H1 (cell line): ENCODE data around the gene BEST2. TPM values are rescaled to one million over a fixed set of nuclear protein-coding genes. Genes with fewer than 3 reads are reported as not detected.

Source experiments
- CHD1 ChIP-seq: IDR thresholded peaks from 2 replicates; pipeline ENCODE4 v1.6.1; 2012; ENCODE audit warnings: low read depth, low read length, improper control_type of control experiment
- CHD7 ChIP-seq: fragments of 300-600 bp; sonication (generic); IDR thresholded peaks from 2 replicates; pipeline ENCODE4 v1.7.1; 2012; ENCODE audit warnings: low read length, moderate library complexity, mild to moderate bottlenecking, inconsistent platforms; ENCODE audit not compliant: insufficient replicate concordance
- E2F6 ChIP-seq: IDR thresholded peaks from 2 replicates; pipeline ENCODE4 v1.6.1; 2012; ENCODE audit warnings: inconsistent platforms
- EP300 ChIP-seq, 2 experiments: IDR thresholded peaks; 1 replicate in 1 of 2; 2 replicates in 1 of 2; pipeline ENCODE4 v1.6.1; 2011 to 2012; ENCODE audit warnings: low read depth in 2 of 2, low read length in 2 of 2, mild to moderate bottlenecking in 2 of 2, borderline replicate concordance in 1 of 2, inconsistent platforms in 1 of 2, moderate library complexity in 1 of 2
- HDAC6 ChIP-seq: IDR thresholded peaks from one replicate; pipeline ENCODE4 v1.7.1; 2012; ENCODE audit warnings: low read depth, mild to moderate bottlenecking, inconsistent platforms, low read length, moderate library complexity
- JUN ChIP-seq: IDR thresholded peaks from 2 replicates; pipeline ENCODE4 v1.6.1; 2011; ENCODE audit warnings: low read depth, mild to moderate bottlenecking, improper control_type of control experiment, low read length
- KDM1A ChIP-seq: fragments of 200-600, 300-600 bp; sonication (generic); IDR thresholded peaks from 2 replicates; pipeline ENCODE4 v1.7.1; 2016; ENCODE audit warnings: mild to moderate bottlenecking, low read length, borderline replicate concordance
- KDM5A ChIP-seq: fragments of 200-600 bp; IDR thresholded peaks from 2 replicates; pipeline ENCODE4 v1.7.1; 2012; ENCODE audit warnings: mild to moderate bottlenecking, low read length, inconsistent platforms, mixed read lengths
- SIX5 ChIP-seq: IDR thresholded peaks from 2 replicates; pipeline ENCODE4 v1.6.1; 2011; ENCODE audit warnings: mild to moderate bottlenecking, low read depth, low read length
- SUZ12 ChIP-seq: fragments of 200-600 bp; sonication (generic); IDR thresholded peaks from 2 replicates; pipeline ENCODE4 v1.6.1; 2012; ENCODE audit warnings: mild to moderate bottlenecking, inconsistent platforms, low read length, moderate library complexity, mixed read lengths
- polyA plus RNA-seq, 7 experiments: library from polyadenylated mRNA; depleted of rRNA in 3 of 7; stranded (reverse) in 5 of 7; unstranded in 2 of 7; fragments of >200 nt in 5 of 7; fragments of 200-250 nt in 2 of 7; gene quantifications; 1 replicate in 5 of 7; 2 replicates in 1 of 7; 4 replicates in 1 of 7; pipeline versions ENCODE4 v1.2.1 to v1.2.3, GENCODE V29; 2011 to 2013; ENCODE audit warnings: missing spikeins in 2 of 7, mixed read lengths in 2 of 7
- total RNA-seq: library from RNA; stranded (reverse); fragmentation: NEBNext Ultra II Directional; extraction: Animal tissue kit (Norgen Biotek cat#: 25700); gene quantifications from 2 replicates; pipeline ENCODE4 v1.2.1, GENCODE V29; 2021

BEST2 gene
- total and polyA plus RNA-seq, 2 of the 8 experiments (the other 6 are each of a cell fraction or from before 2014, with no cell fraction given), result 4.6 to 7.3 TPM

- no peak for TF ChIP-seq CHD7
- TF ChIP-seq JUN, result no peak
- TF ChIP-seq SUZ12, result no peak
- no peak for TF ChIP-seq KDM5A
- no peak for TF ChIP-seq E2F6
- no peak for TF ChIP-seq HDAC6
- TF ChIP-seq SIX5, result no peak
- TF ChIP-seq CHD1, result no peak
- TF ChIP-seq KDM1A, result no peak
- no peak for TF ChIP-seq EP300 (IDR thresholded peaks at IDR 0.05; ENCODE audit: borderline replicate concordance in 1 of 2, low read depth in 2 of 2, low read length in 2 of 2)
Observed at GRCh38 chr19:12754465-12755196, 3.0 kb downstream of the BEST2 start (continued).
